HL-60 (cell line): ENCODE measurements around the gene C9.

ENCODE experiments used
- CTCF ChIP-seq: IDR thresholded peaks from one replicate; pipeline ENCODE4 v1.5.1; 2011; ENCODE audit warnings: low read length, control low read depth, inconsistent platforms; ENCODE audit not compliant: insufficient read depth
- POLR2AphosphoS5 ChIP-seq: IDR thresholded peaks from 2 replicates; pipeline ENCODE4 v1.6.1; 2012; ENCODE audit warnings: low read depth
- SPI1 ChIP-seq: IDR thresholded peaks from 2 replicates; pipeline ENCODE4 v1.6.1; 2012; ENCODE audit warnings: low read depth, mild to moderate bottlenecking, borderline replicate concordance

GRCh38 chr5:39257554-39257953 lies 106.7 kb downstream of the C9 start:
- TF ChIP-seq CTCF, result no peak
- TF ChIP-seq SPI1, result no peak
- TF ChIP-seq POLR2AphosphoS5, result no peak
